NCI-H748 treated with DMSO at 0.1 percent for 48 hours (cell line): ENCODE measurements around the gene SLC17A4.
"Not testable (repeated sequence)": the region's sequence is repeated elsewhere in the genome, so short reads cannot be mapped to it uniquely, and the experiment has no call there.

Source experiments
- DNase-seq: peaks from one replicate; lab custom pipeline; 2025; lab: John Stamatoyannopoulos, UW

Gene SLC17A4, protein sequence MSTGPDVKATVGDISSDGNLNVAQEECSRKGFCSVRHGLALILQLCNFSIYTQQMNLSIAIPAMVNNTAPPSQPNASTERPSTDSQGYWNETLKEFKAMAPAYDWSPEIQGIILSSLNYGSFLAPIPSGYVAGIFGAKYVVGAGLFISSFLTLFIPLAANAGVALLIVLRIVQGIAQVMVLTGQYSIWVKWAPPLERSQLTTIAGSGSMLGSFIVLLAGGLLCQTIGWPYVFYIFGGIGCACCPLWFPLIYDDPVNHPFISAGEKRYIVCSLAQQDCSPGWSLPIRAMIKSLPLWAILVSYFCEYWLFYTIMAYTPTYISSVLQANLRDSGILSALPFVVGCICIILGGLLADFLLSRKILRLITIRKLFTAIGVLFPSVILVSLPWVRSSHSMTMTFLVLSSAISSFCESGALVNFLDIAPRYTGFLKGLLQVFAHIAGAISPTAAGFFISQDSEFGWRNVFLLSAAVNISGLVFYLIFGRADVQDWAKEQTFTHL

DNA sequence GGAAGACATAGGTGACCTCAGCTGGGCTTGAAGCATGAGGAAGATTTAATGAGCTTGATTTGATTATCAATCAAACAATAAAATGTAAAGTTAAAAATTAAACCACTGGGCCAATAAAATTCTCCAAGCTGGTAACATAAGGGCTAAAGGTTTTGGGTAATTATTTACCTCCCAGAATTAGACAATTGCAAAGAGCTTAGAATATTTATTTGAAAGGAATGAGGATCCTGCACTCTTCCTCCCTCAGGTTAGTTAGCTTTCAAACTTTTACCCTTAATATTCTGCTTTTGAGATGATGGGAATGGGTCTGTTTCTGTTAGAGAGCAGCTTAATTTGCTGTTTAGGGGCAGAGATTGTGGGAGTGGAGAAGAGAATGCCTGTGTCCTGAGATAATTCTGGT is at the start of gene SLC17A4:
Gene SLC17A4 (plus strand): TSS at position 208 of the 400 bp plus-strand sequence. CDS start 7,221 bp downstream, outside the sequence.
- DNase-seq: no peak

DNA sequence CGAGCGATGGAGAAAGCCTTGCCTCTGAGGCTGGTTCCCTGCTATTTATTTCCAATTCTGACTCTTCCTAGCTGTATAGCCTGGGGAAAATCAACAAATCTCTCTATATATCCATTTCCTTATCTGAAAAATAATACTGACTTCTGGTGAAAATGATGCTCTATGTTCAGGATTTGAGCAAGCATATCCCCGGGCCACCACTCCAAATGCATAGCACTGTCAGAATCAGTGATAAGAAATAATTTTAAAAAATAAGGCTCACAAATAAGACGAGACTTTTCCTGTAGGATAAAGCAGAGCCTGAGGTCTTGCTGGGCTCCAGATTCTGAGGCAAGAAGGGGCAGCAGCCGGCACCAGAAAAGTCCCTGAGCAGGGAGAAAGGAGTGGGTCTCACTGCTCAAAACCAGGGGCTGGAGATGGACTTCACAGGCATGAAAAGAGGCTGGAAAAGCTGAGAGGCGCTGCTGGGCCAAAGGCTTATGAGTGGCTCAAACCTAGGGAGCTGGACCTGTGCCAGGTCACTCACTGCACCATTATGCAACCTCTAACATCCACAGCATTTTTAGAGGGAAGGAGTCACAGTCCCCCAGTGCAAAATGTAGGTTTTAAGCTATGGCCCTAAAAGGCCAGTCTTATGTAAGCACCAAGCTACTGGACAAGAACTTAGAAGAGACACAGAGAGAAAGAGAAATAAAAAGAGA is 48.1 kb upstream of the SLC17A4 start:
- peak; percentile 8 for DNase-seq

DNA sequence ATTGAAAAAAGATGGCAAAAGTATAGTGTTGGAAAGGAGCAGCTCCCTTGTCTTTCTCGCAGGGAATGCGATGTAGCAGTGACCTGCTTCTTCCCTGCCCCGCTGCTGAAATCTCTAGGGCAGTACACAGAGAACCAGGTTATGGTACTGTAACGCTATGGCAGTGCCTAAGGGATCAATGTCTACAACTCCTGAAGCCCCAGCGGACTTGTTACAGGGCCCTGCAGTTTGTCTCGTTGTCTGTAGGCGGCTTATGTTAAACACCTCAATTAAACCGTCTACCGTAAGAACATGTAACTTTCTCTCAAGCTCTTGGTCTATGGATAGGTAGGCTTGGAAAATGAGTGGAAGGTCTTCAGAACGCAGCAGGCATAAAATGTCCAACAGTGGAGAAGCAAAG is 44.8 kb upstream of the SLC17A4 start:
- DNase-seq: no peak

DNA sequence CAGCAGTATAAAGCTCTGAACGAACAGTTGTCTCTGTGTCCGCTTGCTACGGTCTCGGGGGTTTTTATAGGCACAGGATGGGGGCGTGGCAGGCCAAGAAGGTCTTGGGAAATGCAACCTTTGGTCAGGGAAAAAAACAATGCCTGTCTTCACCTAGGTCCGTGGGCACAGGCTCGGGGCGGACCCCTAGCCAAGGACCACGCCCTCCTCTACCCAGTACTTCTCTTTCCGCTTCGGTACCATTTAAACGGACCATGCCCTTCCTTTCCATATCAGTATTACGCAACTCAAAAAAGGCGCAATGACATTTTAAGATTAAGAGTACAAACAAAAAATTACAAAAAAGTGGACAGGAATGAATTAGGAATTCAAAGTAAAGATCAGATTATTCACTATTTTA is 44.3 kb upstream of the SLC17A4 start:
- DNase-seq: no peak

- peak; percentile 79 for DNase-seq
These were observed 40.7 kb upstream of the SLC17A4 start for GRCh38 chr6:25713824-25714223.

- DNase-seq: no peak
These were observed 39.8 kb upstream of the SLC17A4 start for GRCh38 chr6:25714765-25715164.

- no peak for DNase-seq
These were observed 38.7 kb upstream of the SLC17A4 start for GRCh38 chr6:25715794-25716193.

DNA sequence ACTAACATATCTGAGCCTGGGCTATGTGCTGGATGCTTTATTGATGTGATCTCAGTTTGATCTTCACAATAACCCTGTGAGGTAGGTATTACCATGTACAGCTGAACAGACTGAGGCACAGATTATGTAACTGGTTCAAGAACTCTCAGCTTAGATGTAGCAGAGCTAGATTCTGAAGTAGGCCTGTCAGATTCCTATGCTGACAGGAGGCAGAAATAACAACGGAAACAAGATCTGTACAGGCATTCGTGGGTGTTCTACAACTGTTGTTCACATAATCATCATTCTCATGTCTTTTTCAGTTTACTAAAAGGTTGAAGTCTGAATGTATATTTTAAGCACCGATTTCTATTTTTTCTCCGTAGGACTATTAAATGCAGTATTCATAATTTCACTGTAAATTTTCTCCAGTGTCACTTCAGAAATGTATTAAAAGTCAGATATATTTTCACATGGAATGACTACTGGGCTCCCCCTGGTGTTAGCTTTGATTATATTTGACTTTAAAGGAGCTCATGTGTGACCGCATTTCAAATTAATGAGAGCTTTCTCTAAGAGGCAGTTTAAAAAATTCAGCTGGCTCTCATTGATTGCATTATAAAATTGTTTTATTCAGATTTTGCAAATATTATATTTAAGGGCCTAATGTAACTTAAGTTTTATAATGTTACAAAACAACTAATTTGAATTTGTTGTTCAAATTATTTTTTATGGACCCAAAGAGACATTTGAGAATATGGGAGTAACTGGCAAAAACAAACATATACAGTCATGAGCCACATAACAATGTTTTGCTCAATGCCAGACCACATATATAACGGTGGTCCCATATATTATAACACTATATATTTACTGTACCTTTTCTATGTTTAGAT is 36.4 kb upstream of the SLC17A4 start:
- DNase-seq: peak; percentile 63

GRCh38 chr6:25726122-25726911 is 28.2 kb upstream of the SLC17A4 start:
- no peak for DNase-seq

- no peak for DNase-seq
These were observed 27.5 kb upstream of the SLC17A4 start for GRCh38 chr6:25727028-25727427.

DNA sequence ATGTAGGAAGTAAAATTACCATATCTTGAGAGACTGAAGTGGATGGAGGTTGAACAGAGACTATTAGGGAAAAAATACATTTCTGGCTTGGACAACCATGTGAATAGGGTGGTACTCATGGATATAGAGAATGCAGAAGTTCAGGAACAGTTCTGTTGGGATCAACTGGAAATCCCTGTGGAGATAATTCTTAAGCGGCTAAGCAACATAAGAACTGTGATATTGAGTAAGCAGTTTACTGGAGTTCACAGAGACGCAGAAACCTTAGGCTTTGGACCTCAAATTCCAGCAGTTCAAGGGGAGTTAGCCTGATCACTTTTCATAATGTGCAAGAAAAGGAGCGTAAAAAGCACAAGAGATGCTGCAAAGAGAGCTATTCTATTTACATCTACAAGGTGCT is 23.6 kb upstream of the SLC17A4 start:
- DNase-seq: no peak

GRCh38 chr6:25731721-25732120 is 22.8 kb upstream of the SLC17A4 start:
- DNase-seq: no peak

DNA sequence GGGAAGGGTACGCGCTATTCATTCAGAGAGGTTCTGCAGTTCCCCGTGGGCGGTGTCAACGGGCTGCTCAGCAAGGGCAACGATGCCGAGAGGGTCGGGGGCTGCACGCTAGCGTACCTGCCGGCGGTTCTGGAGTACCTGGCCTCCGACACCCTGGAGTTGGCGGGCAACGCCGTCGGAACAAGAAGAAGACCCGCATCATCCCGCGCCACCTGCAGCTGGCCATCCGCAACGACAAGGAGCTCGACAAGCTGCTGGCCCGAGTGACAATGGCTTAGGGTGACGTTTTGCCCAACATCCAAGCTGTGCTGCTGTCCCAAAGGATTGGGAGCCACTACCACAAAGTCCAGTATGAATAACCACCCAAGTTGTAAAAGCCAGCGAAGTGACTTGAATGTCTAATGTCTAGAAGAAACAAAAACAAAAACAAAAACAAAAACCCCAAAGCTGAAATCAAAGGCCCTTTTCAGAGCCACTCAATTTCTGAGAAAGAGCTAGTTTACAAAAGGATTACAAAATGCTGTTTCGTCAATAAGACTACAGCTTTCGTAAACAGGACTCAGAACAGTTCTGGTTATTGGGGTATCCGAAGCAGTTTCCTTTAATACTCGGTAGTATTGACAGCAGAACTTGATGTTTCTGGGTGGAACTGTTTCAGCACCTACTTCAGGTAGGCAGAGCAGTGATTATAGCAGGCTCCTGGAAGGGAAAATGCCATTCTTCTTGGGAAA is 21.9 kb upstream of the SLC17A4 start:
- no peak for DNase-seq

- DNase-seq: no peak
These were observed 19.3 kb upstream of the SLC17A4 start for GRCh38 chr6:25735261-25735660.

DNA sequence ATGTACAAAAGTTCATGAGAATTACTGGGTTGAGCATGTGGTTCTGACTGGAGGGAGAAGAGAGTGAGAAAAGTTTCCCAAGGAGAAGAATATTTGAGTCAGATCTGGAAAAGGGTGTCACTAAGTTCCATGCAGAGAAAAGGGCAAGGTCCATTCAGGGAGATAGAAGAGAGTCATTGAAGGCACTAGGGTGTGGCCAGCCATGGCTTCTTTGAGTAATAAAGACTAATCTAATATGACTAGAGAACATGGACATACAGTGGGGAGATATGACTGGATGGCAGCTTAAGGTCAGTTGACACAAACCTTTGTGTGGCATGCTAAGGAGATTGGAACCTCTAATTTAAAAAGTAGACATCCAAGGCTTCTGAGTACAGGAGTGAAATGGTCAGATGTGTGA is 10.7 kb upstream of the SLC17A4 start:
- DNase-seq: no peak

DNA sequence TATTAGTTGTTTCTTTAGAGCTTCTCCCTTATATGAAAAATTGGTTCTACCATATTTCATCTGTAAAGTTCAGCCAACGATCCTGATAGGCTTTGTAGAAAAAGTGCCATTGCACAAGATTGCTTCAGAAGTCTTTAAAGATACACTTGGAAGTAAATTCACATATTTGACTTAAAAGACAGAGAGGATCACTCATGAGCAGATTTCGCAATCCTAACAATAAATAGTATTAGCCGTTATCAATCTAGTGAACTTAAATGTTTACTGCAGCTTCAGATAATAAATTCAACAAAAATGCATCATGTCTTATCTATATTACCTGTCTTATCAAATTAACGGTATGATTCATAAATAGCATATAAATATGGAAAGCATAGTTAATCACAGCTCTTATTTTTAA is 8.7 kb upstream of the SLC17A4 start:
- DNase-seq: no peak

DNA sequence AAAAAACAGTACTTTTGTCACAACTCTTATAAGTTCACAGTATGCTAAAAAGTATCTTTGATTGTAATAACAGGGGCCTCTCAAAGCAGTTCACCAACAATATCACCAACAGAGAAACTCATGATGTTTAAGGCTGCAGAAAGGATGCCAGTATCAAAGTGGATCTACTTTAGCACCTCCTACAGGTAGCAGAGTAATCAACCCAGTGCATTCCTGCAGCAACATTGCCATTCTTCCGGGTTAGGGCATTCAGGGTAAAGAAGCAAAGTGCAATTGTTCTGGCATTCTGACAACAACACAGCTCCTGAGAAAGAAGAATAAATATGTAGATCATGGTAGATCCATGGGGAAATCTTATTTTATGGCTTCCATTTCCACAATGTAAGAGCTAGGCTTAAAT is 7.6 kb upstream of the SLC17A4 start:
- no peak for DNase-seq

DNA sequence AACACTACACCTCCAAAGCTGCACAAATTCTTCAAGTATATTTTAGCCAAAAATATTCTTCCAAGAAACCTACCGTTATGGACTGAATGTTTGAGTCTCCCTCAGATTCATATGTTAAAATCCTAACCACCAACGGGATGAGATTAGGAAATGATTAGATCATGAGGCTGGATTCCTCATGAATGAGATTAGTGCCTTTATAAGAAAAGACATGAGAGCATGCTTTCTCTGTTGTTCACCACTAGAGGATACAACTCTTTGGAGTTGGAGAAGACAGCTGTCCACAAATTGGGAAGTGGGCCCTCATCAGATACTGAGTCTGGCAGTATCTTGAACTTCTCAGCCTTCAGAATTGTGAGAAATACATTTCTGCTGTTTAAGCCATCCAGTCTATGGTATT is 7.1 kb upstream of the SLC17A4 start:
- DNase-seq: no peak

GRCh38 chr6:25748049-25748448 is 6.5 kb upstream of the SLC17A4 start:
- no peak for DNase-seq

DNA sequence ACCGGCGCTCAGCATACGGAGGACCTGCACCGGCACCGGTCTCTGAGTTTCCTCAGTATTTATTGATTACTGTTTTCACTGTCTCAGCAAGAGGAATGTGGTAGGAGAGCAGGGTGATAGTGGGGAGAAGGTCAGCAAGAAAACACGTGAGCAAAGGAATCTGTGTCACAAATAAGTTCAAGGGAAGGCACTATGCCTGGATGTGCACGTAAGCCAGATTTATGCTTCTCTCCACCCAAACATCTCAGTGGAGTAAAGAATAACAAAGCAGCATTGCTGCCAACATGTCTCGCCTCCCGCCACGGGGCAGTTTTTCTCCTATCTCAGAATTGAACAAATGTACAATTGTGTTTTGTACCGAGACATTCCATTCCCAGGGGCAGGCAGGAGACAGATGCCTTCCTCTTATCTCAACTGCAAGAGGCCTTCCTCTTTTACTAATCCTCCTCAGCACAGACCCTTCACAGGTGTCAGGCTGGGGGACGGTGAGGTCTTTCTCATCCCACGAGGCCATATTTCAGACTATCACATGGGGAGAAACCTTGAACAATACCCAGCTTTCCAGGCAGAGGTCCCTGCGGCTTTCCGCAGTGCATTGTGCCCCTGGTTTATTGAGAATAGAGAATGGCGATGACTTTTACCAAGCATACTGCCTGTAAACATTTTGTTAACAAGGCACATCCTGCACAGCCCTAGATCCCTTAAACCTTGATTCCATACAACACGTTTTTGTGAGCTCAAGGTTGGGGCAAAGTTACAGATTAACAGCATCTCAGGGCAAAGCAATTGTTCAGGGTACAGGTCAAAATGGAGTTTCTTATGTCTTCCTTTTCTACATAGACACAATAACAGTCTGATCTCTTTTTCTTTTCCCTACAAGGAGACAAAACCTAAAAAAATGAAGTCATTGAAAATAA is 5.7 kb upstream of the SLC17A4 start:
- not testable (repeated sequence) for DNase-seq
